ENCODE data around the gene GNAZ. TPM values are rescaled to one million over a fixed set of nuclear protein-coding genes. Genes with fewer than 3 reads are reported as not detected.

GNAZ gene
- total RNA-seq, 1 experiment from 2014 or later, result 33.0 TPM

GRCh38 chr22:23152238-23153114, 82.2 kb downstream of the GNAZ start:
- no peaks in the 10 kb centered on the region for H4K20me1 ChIP-seq (ENCODE audit: insufficient read depth, low read depth, low read length)
- H3K79me2 ChIP-seq (ENCODE audit: low read length), result no peaks in the 10 kb centered on the region
- peaks cover 26% of the 10 kb centered on the region for H3K4me1 ChIP-seq (ENCODE audit: low read length)
- 0 out of 2 replicates have a peak, but pooled peaks cover 3% of the 10 kb centered on the region for H3K36me3 ChIP-seq (ENCODE audit: insufficient read depth, low read length)
- peak overlapping the region; percentile 86 for H2AFZ ChIP-seq (ENCODE audit: low read length)
- peak overlapping the region; percentile 63 for H3K4me2 ChIP-seq (ENCODE audit: low read depth, low read length, poor library complexity, severe bottlenecking)
- peak overlapping the region; percentile 79 for H3K27ac ChIP-seq (ENCODE audit: low read length)
- no peaks in the 10 kb centered on the region for H3K9me3 ChIP-seq (ENCODE audit: low read length)
- peak overlapping the region; percentile 68 for H3K9ac ChIP-seq (ENCODE audit: low read length)
- H3K9me2 ChIP-seq (replicated peaks; ENCODE audit: insufficient read depth, low read length), result no peaks in the 10 kb centered on the region
- peak; percentile 84 for DNase-seq
- peak overlapping the region; percentile 59 for H3K4me3 ChIP-seq (ENCODE audit: low read length)
- H3K27me3 ChIP-seq (ENCODE audit: low read length), result no peaks in the 10 kb centered on the region

GRCh38 chr22:23153994-23154393, 83.7 kb downstream of the GNAZ start:
- DNase-seq, result no peak
- H3K4me3 ChIP-seq (ENCODE audit: low read length), result no peak overlapping the region
- peaks cover 26% of the 10 kb centered on the region for H3K4me1 ChIP-seq (ENCODE audit: low read length)
- no peak overlapping the region for H3K27ac ChIP-seq (ENCODE audit: low read length)
- no peaks in the 10 kb centered on the region for H3K9me3 ChIP-seq (ENCODE audit: low read length)
- no peaks in the 10 kb centered on the region for H3K9me2 ChIP-seq (replicated peaks; ENCODE audit: insufficient read depth, low read length)
- 0 out of 2 replicates have a peak, but pooled peaks cover 3% of the 10 kb centered on the region for H3K36me3 ChIP-seq (ENCODE audit: insufficient read depth, low read length)
- H3K79me2 ChIP-seq (ENCODE audit: low read length), result no peaks in the 10 kb centered on the region
- H4K20me1 ChIP-seq (ENCODE audit: insufficient read depth, low read depth, low read length), result no peaks in the 10 kb centered on the region
- H2AFZ ChIP-seq (ENCODE audit: low read length), result no peak overlapping the region
- H3K9ac ChIP-seq (ENCODE audit: low read length), result no peak overlapping the region
- no peaks in the 10 kb centered on the region for H3K27me3 ChIP-seq (ENCODE audit: low read length)
- H3K4me2 ChIP-seq (ENCODE audit: low read depth, low read length, poor library complexity, severe bottlenecking), result no peak overlapping the region

- Histone ChIP-seq H3K27me3 (ENCODE audit: low read length) (no peaks in the 10 kb centered on the region), H3K4me2 (ENCODE audit: low read depth, low read length, poor library complexity, severe bottlenecking) (no peak overlapping the region), H3K36me3 (ENCODE audit: insufficient read depth, low read length) (0 out of 2 replicates have a peak, but pooled peaks cover 3% of the 10 kb centered on the region), H3K9me3 (ENCODE audit: low read length) (no peaks in the 10 kb centered on the region), H3K27ac (ENCODE audit: low read length) (no peak overlapping the region), H2AFZ (ENCODE audit: low read length) (no peak overlapping the region), H3K4me3 (ENCODE audit: low read length) (no peak overlapping the region), H3K9ac (ENCODE audit: low read length) (no peak overlapping the region), H3K9me2 (replicated peaks; ENCODE audit: insufficient read depth, low read length) (no peaks in the 10 kb centered on the region), H3K79me2 (ENCODE audit: low read length) (no peaks in the 10 kb centered on the region), H4K20me1 (ENCODE audit: insufficient read depth, low read depth, low read length) (no peaks in the 10 kb centered on the region), H3K4me1 (ENCODE audit: low read length) (peaks cover 26% of the 10 kb centered on the region)
- DNase-seq, result no peak
These were observed 84.1 kb downstream of the GNAZ start for GRCh38 chr22:23154461-23154860.

- Histone ChIP-seq H3K79me2 (ENCODE audit: low read length) (no peaks in the 10 kb centered on the region), H4K20me1 (ENCODE audit: insufficient read depth, low read depth, low read length) (no peaks in the 10 kb centered on the region), H3K27ac (ENCODE audit: low read length) (no peak overlapping the region), H3K4me2 (ENCODE audit: low read depth, low read length, poor library complexity, severe bottlenecking) (no peak overlapping the region), H3K4me3 (ENCODE audit: low read length) (no peak overlapping the region), H3K9me2 (replicated peaks; ENCODE audit: insufficient read depth, low read length) (no peaks in the 10 kb centered on the region), H3K27me3 (ENCODE audit: low read length) (no peaks in the 10 kb centered on the region), H2AFZ (ENCODE audit: low read length) (no peak overlapping the region), H3K9ac (ENCODE audit: low read length) (no peak overlapping the region), H3K36me3 (ENCODE audit: insufficient read depth, low read length) (0 out of 2 replicates have a peak, but pooled peaks cover 3% of the 10 kb centered on the region), H3K4me1 (ENCODE audit: low read length) (peaks cover 26% of the 10 kb centered on the region), H3K9me3 (ENCODE audit: low read length) (no peaks in the 10 kb centered on the region)
- no peak for DNase-seq
These were observed 84.8 kb downstream of the GNAZ start for GRCh38 chr22:23155143-23155542.

GRCh38 chr22:23155831-23156230, 85.5 kb downstream of the GNAZ start:
- Histone ChIP-seq H3K36me3 (ENCODE audit: insufficient read depth, low read length) (0 out of 2 replicates have a peak, but pooled peaks cover 3% of the 10 kb centered on the region), H3K9me2 (replicated peaks; ENCODE audit: insufficient read depth, low read length) (no peaks in the 10 kb centered on the region), H3K9me3 (ENCODE audit: low read length) (no peaks in the 10 kb centered on the region), H3K9ac (ENCODE audit: low read length) (no peak overlapping the region), H4K20me1 (ENCODE audit: insufficient read depth, low read depth, low read length) (no peaks in the 10 kb centered on the region), H3K4me3 (ENCODE audit: low read length) (no peak overlapping the region), H3K4me2 (ENCODE audit: low read depth, low read length, poor library complexity, severe bottlenecking) (no peak overlapping the region), H3K27ac (ENCODE audit: low read length) (no peak overlapping the region), H3K4me1 (ENCODE audit: low read length) (peaks cover 26% of the 10 kb centered on the region), H2AFZ (ENCODE audit: low read length) (no peak overlapping the region), H3K27me3 (ENCODE audit: low read length) (no peaks in the 10 kb centered on the region), H3K79me2 (ENCODE audit: low read length) (no peaks in the 10 kb centered on the region)
- no peak for DNase-seq

- DNase-seq, result no peak
- H3K9ac ChIP-seq (ENCODE audit: low read length), result no peak overlapping the region
- peaks cover 26% of the 10 kb centered on the region for H3K4me1 ChIP-seq (ENCODE audit: low read length)
- no peaks in the 10 kb centered on the region for H3K79me2 ChIP-seq (ENCODE audit: low read length)
- H3K27ac ChIP-seq (ENCODE audit: low read length), result no peak overlapping the region
- H3K4me3 ChIP-seq (ENCODE audit: low read length), result no peak overlapping the region
- no peaks in the 10 kb centered on the region for H4K20me1 ChIP-seq (ENCODE audit: insufficient read depth, low read depth, low read length)
- 0 out of 2 replicates have a peak, but pooled peaks cover 3% of the 10 kb centered on the region for H3K36me3 ChIP-seq (ENCODE audit: insufficient read depth, low read length)
- H3K27me3 ChIP-seq (ENCODE audit: low read length), result no peaks in the 10 kb centered on the region
- H3K9me3 ChIP-seq (ENCODE audit: low read length), result no peaks in the 10 kb centered on the region
- no peaks in the 10 kb centered on the region for H3K9me2 ChIP-seq (replicated peaks; ENCODE audit: insufficient read depth, low read length)
- H3K4me2 ChIP-seq (ENCODE audit: low read depth, low read length, poor library complexity, severe bottlenecking), result peak overlapping the region; percentile 34
- no peak overlapping the region for H2AFZ ChIP-seq (ENCODE audit: low read length)
These were observed 86.0 kb downstream of the GNAZ start for GRCh38 chr22:23156286-23156685.

- Histone ChIP-seq H3K9me3 (ENCODE audit: low read length) (no peaks in the 10 kb centered on the region), H3K27me3 (ENCODE audit: low read length) (no peaks in the 10 kb centered on the region), H4K20me1 (ENCODE audit: insufficient read depth, low read depth, low read length) (no peaks in the 10 kb centered on the region), H3K9me2 (replicated peaks; ENCODE audit: insufficient read depth, low read length) (no peaks in the 10 kb centered on the region), H2AFZ (ENCODE audit: low read length) (no peak overlapping the region), H3K4me1 (ENCODE audit: low read length) (peaks cover 16% of the 10 kb centered on the region), H3K27ac (ENCODE audit: low read length) (no peak overlapping the region), H3K4me3 (ENCODE audit: low read length) (no peak overlapping the region), H3K79me2 (ENCODE audit: low read length) (no peaks in the 10 kb centered on the region), H3K36me3 (ENCODE audit: insufficient read depth, low read length) (0 out of 2 replicates have a peak, but pooled peaks cover 3% of the 10 kb centered on the region), H3K9ac (ENCODE audit: low read length) (no peak overlapping the region), H3K4me2 (ENCODE audit: low read depth, low read length, poor library complexity, severe bottlenecking) (no peak overlapping the region)
- DNase-seq, result no peak
These were observed 87.5 kb downstream of the GNAZ start for GRCh38 chr22:23157560-23158515.

Data from Karpas-422 (cell line).